ENCODE measurements around the gene ATAD3A.

The ATAD3A gene

DNA sequence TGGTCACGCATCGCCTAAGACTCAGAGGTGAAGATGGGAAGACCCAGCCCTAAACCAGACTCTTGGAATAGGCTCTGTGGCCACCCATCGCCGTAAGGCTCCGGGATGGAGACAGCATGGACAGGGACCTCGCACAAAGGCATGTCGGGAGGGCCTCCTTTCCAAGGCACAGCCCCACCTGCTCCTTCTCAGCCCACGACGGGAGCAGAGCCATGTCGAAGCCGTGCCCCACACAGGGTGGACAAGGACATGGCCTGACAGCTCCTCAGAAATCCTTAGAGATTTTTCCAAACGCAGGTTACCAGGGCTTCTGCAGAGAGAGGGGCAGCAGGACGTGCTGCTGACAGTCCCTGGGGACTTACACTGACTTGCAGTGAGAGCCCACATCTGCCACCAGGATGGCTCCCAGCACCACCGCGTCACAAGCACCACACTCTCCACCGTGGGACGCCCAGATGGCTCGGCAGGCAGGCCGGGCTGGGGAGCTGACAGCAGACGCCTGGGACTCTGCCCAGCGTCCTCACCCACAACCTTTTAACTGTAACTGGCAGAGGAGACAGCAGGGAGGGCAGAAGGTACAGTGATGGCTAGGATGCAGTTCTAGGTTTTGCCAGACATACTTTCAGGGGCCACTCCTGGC, 50.7 kb downstream of the ATAD3A start (continued):
- TF ChIP-seq ZSCAN18 (tag by site-specific recombination; IDR thresholded peaks at IDR 0.05) (no peak), ZNF184 (tag by site-specific recombination; IDR thresholded peaks at IDR 0.05) (no peak), WT1 (tag by site-specific recombination; IDR thresholded peaks at IDR 0.05) (no peak), ZSCAN23 (tag by site-specific recombination; IDR thresholded peaks at IDR 0.05) (no peak), ZNF174 (tag by site-specific recombination; IDR thresholded peaks at IDR 0.05) (no peak), ZNF558 (tag by site-specific recombination; IDR thresholded peaks at IDR 0.05) (no peak)
- TF ChIP-seq, protein P1, sequence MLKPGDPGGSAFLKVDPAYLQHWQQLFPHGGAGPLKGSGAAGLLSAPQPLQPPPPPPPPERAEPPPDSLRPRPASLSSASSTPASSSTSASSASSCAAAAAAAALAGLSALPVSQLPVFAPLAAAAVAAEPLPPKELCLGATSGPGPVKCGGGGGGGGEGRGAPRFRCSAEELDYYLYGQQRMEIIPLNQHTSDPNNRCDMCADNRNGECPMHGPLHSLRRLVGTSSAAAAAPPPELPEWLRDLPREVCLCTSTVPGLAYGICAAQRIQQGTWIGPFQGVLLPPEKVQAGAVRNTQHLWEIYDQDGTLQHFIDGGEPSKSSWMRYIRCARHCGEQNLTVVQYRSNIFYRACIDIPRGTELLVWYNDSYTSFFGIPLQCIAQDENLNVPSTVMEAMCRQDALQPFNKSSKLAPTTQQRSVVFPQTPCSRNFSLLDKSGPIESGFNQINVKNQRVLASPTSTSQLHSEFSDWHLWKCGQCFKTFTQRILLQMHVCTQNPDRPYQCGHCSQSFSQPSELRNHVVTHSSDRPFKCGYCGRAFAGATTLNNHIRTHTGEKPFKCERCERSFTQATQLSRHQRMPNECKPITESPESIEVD (tag by site-specific recombination; IDR thresholded peaks at IDR 0.05): no peak
- TF ChIP-seq, protein P2, sequence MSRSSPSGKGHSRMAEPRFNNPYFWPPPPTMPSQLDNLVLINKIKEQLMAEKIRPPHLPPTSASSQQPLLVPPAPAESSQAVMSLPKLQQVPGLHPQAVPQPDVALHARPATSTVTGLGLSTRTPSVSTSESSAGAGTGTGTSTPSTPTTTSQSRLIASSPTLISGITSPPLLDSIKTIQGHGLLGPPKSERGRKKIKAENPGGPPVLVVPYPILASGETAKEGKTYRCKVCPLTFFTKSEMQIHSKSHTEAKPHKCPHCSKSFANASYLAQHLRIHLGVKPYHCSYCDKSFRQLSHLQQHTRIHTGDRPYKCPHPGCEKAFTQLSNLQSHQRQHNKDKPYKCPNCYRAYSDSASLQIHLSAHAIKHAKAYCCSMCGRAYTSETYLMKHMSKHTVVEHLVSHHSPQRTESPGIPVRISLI (tag by site-specific recombination; IDR thresholded peaks at IDR 0.05): no peak
- TF ChIP-seq, protein P3, sequence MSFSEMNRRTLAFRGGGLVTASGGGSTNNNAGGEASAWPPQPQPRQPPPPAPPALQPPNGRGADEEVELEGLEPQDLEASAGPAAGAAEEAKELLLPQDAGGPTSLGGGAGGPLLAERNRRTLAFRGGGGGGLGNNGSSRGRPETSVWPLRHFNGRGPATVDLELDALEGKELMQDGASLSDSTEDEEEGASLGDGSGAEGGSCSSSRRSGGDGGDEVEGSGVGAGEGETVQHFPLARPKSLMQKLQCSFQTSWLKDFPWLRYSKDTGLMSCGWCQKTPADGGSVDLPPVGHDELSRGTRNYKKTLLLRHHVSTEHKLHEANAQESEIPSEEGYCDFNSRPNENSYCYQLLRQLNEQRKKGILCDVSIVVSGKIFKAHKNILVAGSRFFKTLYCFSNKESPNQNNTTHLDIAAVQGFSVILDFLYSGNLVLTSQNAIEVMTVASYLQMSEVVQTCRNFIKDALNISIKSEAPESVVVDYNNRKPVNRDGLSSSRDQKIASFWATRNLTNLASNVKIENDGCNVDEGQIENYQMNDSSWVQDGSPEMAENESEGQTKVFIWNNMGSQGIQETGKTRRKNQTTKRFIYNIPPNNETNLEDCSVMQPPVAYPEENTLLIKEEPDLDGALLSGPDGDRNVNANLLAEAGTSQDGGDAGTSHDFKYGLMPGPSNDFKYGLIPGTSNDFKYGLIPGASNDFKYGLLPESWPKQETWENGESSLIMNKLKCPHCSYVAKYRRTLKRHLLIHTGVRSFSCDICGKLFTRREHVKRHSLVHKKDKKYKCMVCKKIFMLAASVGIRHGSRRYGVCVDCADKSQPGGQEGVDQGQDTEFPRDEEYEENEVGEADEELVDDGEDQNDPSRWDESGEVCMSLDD (tag by site-specific recombination; IDR thresholded peaks at IDR 0.05): no peak

GRCh38 chr1:1563688-1564087, 51.7 kb downstream of the ATAD3A start:
- peaks cover 12 to 78% of the 10 kb centered on the region in 2 experiments; a peak in 2 of 3 replicates for H3K36me3 ChIP-seq (ENCODE audit: control insufficient read depth in 2 of 2, insufficient read depth in 1 of 2, low read length in 2 of 2)
- no peaks in the 10 kb centered on the region for H3K4me1 ChIP-seq (ENCODE audit: control insufficient read depth, insufficient read depth, low read length)
- H3K4me3 ChIP-seq (ENCODE audit: low read depth, low read length): no peak overlapping the region
- CTCF ChIA-PET: no interaction called here
- POLR2A ChIA-PET: interaction anchor here (0.7 kb wide), 1 partner anchor 11 kb away, joined by 5 read pairs; no protein-coding TSS in a partner anchor
- H3K27ac ChIP-seq (ENCODE audit: extremely low read depth, low read depth, low read length): no peak overlapping the region
- H3K9me3 ChIP-seq (ENCODE audit: control insufficient read depth, insufficient read depth, low read depth, low read length): no peaks in the 10 kb centered on the region
- TF ChIP-seq, protein P4, sequence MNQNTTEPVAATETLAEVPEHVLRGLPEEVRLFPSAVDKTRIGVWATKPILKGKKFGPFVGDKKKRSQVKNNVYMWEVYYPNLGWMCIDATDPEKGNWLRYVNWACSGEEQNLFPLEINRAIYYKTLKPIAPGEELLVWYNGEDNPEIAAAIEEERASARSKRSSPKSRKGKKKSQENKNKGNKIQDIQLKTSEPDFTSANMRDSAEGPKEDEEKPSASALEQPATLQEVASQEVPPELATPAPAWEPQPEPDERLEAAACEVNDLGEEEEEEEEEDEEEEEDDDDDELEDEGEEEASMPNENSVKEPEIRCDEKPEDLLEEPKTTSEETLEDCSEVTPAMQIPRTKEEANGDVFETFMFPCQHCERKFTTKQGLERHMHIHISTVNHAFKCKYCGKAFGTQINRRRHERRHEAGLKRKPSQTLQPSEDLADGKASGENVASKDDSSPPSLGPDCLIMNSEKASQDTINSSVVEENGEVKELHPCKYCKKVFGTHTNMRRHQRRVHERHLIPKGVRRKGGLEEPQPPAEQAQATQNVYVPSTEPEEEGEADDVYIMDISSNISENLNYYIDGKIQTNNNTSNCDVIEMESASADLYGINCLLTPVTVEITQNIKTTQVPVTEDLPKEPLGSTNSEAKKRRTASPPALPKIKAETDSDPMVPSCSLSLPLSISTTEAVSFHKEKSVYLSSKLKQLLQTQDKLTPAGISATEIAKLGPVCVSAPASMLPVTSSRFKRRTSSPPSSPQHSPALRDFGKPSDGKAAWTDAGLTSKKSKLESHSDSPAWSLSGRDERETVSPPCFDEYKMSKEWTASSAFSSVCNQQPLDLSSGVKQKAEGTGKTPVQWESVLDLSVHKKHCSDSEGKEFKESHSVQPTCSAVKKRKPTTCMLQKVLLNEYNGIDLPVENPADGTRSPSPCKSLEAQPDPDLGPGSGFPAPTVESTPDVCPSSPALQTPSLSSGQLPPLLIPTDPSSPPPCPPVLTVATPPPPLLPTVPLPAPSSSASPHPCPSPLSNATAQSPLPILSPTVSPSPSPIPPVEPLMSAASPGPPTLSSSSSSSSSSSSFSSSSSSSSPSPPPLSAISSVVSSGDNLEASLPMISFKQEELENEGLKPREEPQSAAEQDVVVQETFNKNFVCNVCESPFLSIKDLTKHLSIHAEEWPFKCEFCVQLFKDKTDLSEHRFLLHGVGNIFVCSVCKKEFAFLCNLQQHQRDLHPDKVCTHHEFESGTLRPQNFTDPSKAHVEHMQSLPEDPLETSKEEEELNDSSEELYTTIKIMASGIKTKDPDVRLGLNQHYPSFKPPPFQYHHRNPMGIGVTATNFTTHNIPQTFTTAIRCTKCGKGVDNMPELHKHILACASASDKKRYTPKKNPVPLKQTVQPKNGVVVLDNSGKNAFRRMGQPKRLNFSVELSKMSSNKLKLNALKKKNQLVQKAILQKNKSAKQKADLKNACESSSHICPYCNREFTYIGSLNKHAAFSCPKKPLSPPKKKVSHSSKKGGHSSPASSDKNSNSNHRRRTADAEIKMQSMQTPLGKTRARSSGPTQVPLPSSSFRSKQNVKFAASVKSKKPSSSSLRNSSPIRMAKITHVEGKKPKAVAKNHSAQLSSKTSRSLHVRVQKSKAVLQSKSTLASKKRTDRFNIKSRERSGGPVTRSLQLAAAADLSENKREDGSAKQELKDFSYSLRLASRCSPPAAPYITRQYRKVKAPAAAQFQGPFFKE (tag by site-specific recombination; IDR thresholded peaks at IDR 0.05; ENCODE audit: borderline replicate concordance): no peak
- TF ChIP-seq ZNF626 (tag by site-specific recombination; IDR thresholded peaks at IDR 0.05) (no peak), PATZ1 (tag by site-specific recombination; IDR thresholded peaks at IDR 0.05) (no peak), ZNF19 (tag by site-specific recombination; IDR thresholded peaks at IDR 0.05; ENCODE audit: low read depth) (no peak), ZNF521 (tag by site-specific recombination; IDR thresholded peaks at IDR 0.05) (no peak), ZNF843 (tag by site-specific recombination; IDR thresholded peaks at IDR 0.05) (no peak), ZFP41 (tag by site-specific recombination; IDR thresholded peaks at IDR 0.05; ENCODE audit: borderline replicate concordance) (no peak)
